Left ventricle myocardium inferior (tissue), 1 donor: Measurements from ENCODE around the gene AP1B1. TPM values are rescaled to one million over a fixed set of nuclear protein-coding genes. Genes with fewer than 3 reads are reported as not detected.
"Not testable (repeated sequence)": the region's sequence is repeated elsewhere in the genome, so short reads cannot be mapped to it uniquely, and the experiment has no call there.

Experiments used
- DNase-seq: peaks from one replicate; pipeline ENCODE4 v3.0.0-alpha.2; 2020
- H3K27ac ChIP-seq: fragments of 200-600 bp; replicated peaks from 2 replicates; pipeline ENCODE4 v1.8.0; 2021
- H3K27me3 ChIP-seq: fragments of 200-600 bp; 2 replicates; pipeline ENCODE4 v1.8.0; 2021; ENCODE audit warnings: low read depth
- H3K36me3 ChIP-seq: fragments of 200-600 bp; 2 replicates; pipeline ENCODE4 v1.8.0; 2021
- H3K4me1 ChIP-seq: fragments of 200-600 bp; 2 replicates; pipeline ENCODE4 v1.8.0; 2021
- H3K4me3 ChIP-seq: fragments of 200-600 bp; 2 replicates; pipeline ENCODE4 v1.8.0; 2021; ENCODE audit warnings: mild to moderate bottlenecking, moderate library complexity
- H3K9me3 ChIP-seq: fragments of 200-600 bp; replicated peaks from 2 replicates; pipeline ENCODE4 v1.8.0; 2021
- intact Hi-C: fragments of 100-400 bp; cut with micrococcal nuclease; formaldehyde crosslinking; loops from one replicate; pipeline ENCODE4 v1.11.0; 2022
- total RNA-seq: library from RNA; stranded (reverse); fragmentation: NEBNext Ultra II Directional; extraction: Animal tissue kit (Norgen Biotek cat#: 25700); gene quantifications from one replicate; pipeline ENCODE4 v1.2.1, GENCODE V29; 2021
- TF ChIP-seq, protein P1 (sequence below): fragments of 200-600 bp; IDR thresholded peaks from 2 replicates; pipeline ENCODE4 v1.8.0; 2021; ENCODE audit warnings: antibody characterized with exemption, mild to moderate bottlenecking, borderline replicate concordance
- donor health status: DM: no; HTN: yes; CAD: no; lungs with severe emphysema.

The AP1B1 gene
- total RNA-seq, 1 donor from 2014 or later: 28.2 TPM

DNA sequence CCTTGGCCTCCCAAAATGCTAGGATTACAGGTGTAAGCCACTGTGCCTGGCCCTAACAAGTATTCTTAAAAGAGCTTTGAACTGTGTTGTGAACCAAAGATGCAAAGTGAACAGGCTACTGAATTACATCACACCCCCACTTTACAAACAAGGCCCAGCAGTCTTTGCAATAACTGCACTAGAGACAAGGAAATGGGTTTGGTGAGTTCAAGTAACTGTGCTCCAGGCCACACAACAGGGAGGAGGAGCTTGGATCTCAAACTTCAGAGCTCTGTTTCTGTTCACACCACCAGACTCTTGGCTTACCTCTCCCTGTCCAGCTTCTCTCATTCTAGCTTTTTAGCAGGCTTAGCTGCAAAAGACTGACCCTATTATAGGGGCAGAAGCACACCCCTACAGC, 42.4 kb downstream of the AP1B1 start:
- no peak for DNase-seq
- TF ChIP-seq, protein P1, sequence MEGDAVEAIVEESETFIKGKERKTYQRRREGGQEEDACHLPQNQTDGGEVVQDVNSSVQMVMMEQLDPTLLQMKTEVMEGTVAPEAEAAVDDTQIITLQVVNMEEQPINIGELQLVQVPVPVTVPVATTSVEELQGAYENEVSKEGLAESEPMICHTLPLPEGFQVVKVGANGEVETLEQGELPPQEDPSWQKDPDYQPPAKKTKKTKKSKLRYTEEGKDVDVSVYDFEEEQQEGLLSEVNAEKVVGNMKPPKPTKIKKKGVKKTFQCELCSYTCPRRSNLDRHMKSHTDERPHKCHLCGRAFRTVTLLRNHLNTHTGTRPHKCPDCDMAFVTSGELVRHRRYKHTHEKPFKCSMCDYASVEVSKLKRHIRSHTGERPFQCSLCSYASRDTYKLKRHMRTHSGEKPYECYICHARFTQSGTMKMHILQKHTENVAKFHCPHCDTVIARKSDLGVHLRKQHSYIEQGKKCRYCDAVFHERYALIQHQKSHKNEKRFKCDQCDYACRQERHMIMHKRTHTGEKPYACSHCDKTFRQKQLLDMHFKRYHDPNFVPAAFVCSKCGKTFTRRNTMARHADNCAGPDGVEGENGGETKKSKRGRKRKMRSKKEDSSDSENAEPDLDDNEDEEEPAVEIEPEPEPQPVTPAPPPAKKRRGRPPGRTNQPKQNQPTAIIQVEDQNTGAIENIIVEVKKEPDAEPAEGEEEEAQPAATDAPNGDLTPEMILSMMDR: no peak
- H3K4me1 ChIP-seq: peaks cover 54% of the 10 kb centered on the region
- intact Hi-C loops: no loop called here
- H3K27me3 ChIP-seq: no peaks in the 10 kb centered on the region
- H3K36me3 ChIP-seq: peaks cover 79% of the 10 kb centered on the region
- no peak overlapping the region for H3K4me3 ChIP-seq
- no peak overlapping the region for H3K27ac ChIP-seq
- H3K9me3 ChIP-seq: no peaks in the 10 kb centered on the region

DNA sequence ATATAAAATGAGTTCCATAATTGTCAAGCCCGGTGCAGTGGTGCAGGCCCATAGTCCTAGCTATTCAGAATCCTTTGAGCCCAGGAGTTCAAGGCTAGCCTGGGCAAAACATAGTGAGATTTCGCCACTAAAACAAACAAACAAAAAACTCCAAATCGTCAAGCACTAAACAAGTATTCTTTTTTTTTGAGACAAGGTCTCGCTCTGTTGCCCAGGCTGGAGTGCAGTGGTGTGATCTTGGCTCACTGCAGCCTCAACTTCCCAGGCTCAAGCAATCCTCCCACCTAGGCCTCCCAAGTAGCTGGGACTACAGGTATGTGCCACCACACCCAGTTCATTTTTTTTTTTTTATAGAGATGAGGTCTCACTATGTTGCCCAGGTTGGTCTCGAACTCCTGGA, 43.5 kb downstream of the AP1B1 start:
- H3K4me1 ChIP-seq: peaks cover 54% of the 10 kb centered on the region
- H3K27me3 ChIP-seq, intact Hi-C loops, H3K9me3 ChIP-seq, H3K4me3 ChIP-seq, DNase-seq: not testable (repeated sequence)
- peaks cover 79% of the 10 kb centered on the region for H3K36me3 ChIP-seq
- peak overlapping the region; percentile 78 for H3K27ac ChIP-seq

DNA sequence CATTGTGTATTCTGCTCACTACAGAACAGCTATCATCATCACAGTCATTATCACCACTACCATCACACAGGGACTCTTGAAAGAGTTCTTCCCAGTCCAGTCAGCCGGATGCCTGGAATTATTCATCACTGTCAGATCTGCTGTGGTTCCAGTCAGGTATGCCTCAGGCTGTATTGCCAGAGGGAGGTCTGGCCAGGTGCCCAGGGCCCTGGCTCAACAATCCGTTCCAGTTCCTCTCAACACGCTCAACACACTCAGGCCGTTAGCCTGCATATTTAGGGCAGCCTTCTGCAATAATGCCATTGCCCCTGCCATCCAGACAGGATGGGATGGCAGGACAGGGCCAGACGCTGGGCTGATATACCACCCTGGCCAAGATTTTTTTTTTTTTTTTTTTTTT, 44.2 kb downstream of the AP1B1 start:
- peaks cover 79% of the 10 kb centered on the region for H3K36me3 ChIP-seq
- H3K27me3 ChIP-seq: no peaks in the 10 kb centered on the region
- no peaks in the 10 kb centered on the region for H3K9me3 ChIP-seq
- DNase-seq: peak; percentile 78
- peaks cover 54% of the 10 kb centered on the region for H3K4me1 ChIP-seq
- no peak overlapping the region for H3K4me3 ChIP-seq
- intact Hi-C loops: no loop called here
- peak overlapping the region; percentile 78 for H3K27ac ChIP-seq
- TF ChIP-seq, protein P1: no peak

DNA sequence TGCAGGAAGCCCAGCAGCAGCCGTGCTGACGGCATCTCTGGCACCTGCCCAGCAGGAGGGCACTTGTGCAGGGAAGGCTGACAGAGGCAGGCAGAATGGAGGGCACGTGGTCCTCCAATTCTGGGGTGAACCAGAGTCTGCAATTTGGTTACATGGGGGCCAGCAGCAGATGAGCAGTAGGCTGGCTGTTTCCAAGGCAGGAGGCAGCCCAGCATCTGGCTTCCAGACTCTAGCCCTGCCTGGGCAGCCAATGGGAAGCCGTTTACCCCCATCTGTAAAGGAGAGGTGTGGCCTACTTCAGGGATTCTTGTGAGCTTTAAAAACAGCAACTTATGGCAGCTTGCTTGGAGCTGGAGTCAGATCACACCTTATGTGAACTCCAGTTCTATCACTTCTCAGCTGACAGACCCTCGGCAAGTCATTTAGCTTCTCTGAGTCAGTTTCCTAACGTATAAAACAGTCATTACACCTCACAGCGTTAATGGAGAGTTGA, 45.0 kb downstream of the AP1B1 start:
- TF ChIP-seq, protein P1: no peak
- Histone ChIP-seq H3K4me3 (no peak overlapping the region), H3K27me3 (no peaks in the 10 kb centered on the region), H3K4me1 (peaks cover 54% of the 10 kb centered on the region), H3K9me3 (no peaks in the 10 kb centered on the region), H3K36me3 (peaks cover 79% of the 10 kb centered on the region), H3K27ac (peak overlapping the region; percentile 78)
- intact Hi-C loops: no loop called here
- DNase-seq: peak; percentile 73

DNA sequence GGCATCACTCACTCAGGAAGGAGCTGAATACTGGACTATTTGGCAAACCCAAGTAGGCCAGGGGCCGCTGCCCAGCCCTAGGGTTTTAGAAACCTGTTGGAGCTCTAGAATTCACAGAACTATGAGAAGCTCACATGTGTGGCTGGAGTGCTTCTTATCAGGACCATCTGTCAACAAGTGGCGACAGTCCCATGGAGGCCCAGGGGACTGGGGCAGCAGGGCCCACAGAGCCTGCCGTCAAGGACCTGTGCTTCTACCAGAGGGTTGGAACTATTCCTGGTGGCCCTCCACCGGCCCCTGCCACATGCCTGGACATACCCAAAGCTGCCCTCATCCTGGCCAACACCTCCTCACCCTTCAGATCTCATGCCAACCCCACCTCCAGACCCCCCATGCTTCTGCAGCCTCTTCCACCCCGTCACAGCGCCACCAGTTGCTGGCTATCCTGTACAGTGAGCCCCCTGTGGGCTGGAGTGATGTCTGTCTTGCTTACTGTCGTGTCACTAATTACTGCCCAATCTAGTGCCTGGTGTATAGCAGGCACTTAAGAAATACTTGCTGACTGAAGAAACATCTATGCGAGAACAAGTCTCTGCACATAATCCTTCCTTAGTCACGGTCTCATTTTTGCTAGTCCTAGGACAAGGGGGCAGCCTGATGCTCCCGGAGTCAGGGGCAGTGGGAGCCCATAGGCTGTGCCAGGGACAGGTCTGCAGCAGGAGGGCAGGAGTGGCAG, 45.6 kb downstream of the AP1B1 start:
- Histone ChIP-seq H3K27ac (peak overlapping the region; percentile 78), H3K27me3 (no peaks in the 10 kb centered on the region), H3K4me1 (peaks cover 56% of the 10 kb centered on the region), H3K36me3 (peaks cover 79% of the 10 kb centered on the region), H3K4me3 (no peak overlapping the region), H3K9me3 (no peaks in the 10 kb centered on the region)
- TF ChIP-seq, protein P1: no peak
- no peak for DNase-seq
- intact Hi-C loops: no loop called here

DNA sequence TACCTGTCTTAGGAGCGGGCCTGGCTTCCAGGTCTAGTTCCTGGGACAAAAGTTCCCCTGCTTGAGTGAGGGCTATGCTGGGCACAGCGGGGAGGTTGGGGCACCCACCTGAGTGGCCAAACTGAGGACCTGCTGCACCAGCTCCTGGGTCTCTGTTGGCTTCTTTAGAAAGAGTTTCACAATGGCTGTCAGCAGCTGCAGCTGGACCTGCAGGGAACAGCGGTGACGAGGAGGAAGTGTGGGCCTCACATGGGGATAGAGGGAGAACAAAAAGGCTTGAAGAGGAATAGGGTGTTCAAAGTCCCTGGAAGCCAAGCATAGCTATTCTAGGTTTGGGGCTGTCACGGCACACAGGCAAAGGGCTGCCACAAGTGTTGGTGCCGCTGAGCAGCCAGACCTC, 46.2 kb downstream of the AP1B1 start:
- H3K4me3 ChIP-seq: no peak overlapping the region
- intact Hi-C loops: no loop called here
- peaks cover 78% of the 10 kb centered on the region for H3K36me3 ChIP-seq
- peak overlapping the region; percentile 78 for H3K27ac ChIP-seq
- H3K9me3 ChIP-seq: no peaks in the 10 kb centered on the region
- H3K4me1 ChIP-seq: peaks cover 58% of the 10 kb centered on the region
- no peaks in the 10 kb centered on the region for H3K27me3 ChIP-seq
- TF ChIP-seq, protein P1: no peak
- DNase-seq: no peak
